ENCODE data around the gene LMX1B. TPM values are rescaled to one million over a fixed set of nuclear protein-coding genes. Genes with fewer than 3 reads are reported as not detected.

Gene LMX1B
- total RNA-seq, 1 donor from 2014 or later = not detected

Other genes starting within 250 kb of the LMX1B start
- 23.6 TPM for gene ZBTB43, start 191.1 kb downstream of the LMX1B start, total RNA-seq
- 17.6 TPM for gene ZBTB34, start 246.7 kb downstream of the LMX1B start, total RNA-seq

Measured in tongue (tissue), 1 donor.